SK-N-SH treated with all-trans-retinoic acid at 6 μM for 48 hours (cell line): ENCODE data around the gene STK4.

Source experiments
- ARNTL ChIP-seq: fragments of 450-650 bp; formaldehyde crosslinking; IDR thresholded peaks from 2 replicates; pipeline ENCODE4 v1.5.0; 2020; ENCODE audit warnings: low read depth, mild to moderate bottlenecking, moderate library complexity, borderline replicate concordance
- CSDC2 ChIP-seq: fragments of 250-450 bp; sonication (Bioruptor Pico); IDR thresholded peaks from 2 replicates; pipeline ENCODE4 v1.5.0; 2020; ENCODE audit warnings: mild to moderate bottlenecking, moderate library complexity
- GLIS3 ChIP-seq: fragments of 250-450 bp; sonication (Bioruptor Pico); IDR thresholded peaks from 2 replicates; pipeline ENCODE4 v1.5.0; 2020; ENCODE audit warnings: mild to moderate bottlenecking, moderate library complexity
- ISL1 ChIP-seq: fragments of 250-450 bp; sonication (Bioruptor Pico); IDR thresholded peaks from 2 replicates; pipeline ENCODE4 v2.1.2; 2022; ENCODE audit warnings: mild to moderate bottlenecking, moderate library complexity
- RARB ChIP-seq: fragments of 250-450 bp; sonication (Bioruptor Pico); IDR thresholded peaks from 2 replicates; pipeline ENCODE4 v1.8.0; 2021; ENCODE audit warnings: mild to moderate bottlenecking, moderate library complexity
- SNAI2 ChIP-seq: fragments of 250-450 bp; sonication (Bioruptor Pico); IDR thresholded peaks from 2 replicates; pipeline ENCODE4 v1.5.0; 2020; ENCODE audit warnings: mild to moderate bottlenecking, moderate library complexity
- TOX ChIP-seq: fragments of 250-450 bp; sonication (Bioruptor Pico); IDR thresholded peaks from 2 replicates; pipeline ENCODE4 v1.8.0; 2021; ENCODE audit warnings: mild to moderate bottlenecking, moderate library complexity, borderline replicate concordance
- ZFP3 ChIP-seq: fragments of 250-450 bp; sonication (Bioruptor Pico); IDR thresholded peaks from 2 replicates; pipeline ENCODE4 v1.5.0; 2020; ENCODE audit warnings: mild to moderate bottlenecking, moderate library complexity
- ZFP30 ChIP-seq: fragments of 450-650 bp; formaldehyde crosslinking; IDR thresholded peaks from 2 replicates; pipeline ENCODE4 v1.5.0; 2022; ENCODE audit warnings: mild to moderate bottlenecking, moderate library complexity
- TF ChIP-seq, protein P1 (sequence below): fragments of 250-450 bp; sonication (Bioruptor Pico); IDR thresholded peaks from 2 replicates; pipeline ENCODE4 v1.8.0; 2020; ENCODE audit warnings: mild to moderate bottlenecking, moderate library complexity, borderline replicate concordance
- TF ChIP-seq, protein P2 (sequence below): fragments of 250-450 bp; sonication (Bioruptor Pico); IDR thresholded peaks from 2 replicates; pipeline ENCODE4 v1.5.1; 2020; ENCODE audit warnings: low read depth, mild to moderate bottlenecking, moderate library complexity
- TF ChIP-seq, protein P3 (sequence below): fragments of 250-450 bp; sonication (Bioruptor Pico); IDR thresholded peaks from 2 replicates; pipeline ENCODE4 v1.8.0; 2021; ENCODE audit warnings: low read depth, mild to moderate bottlenecking, moderate library complexity, borderline replicate concordance
- TF ChIP-seq, protein P4 (sequence below): fragments of 250-450 bp; sonication (Bioruptor Pico); IDR thresholded peaks from 2 replicates; pipeline ENCODE4 v1.5.1; 2021; ENCODE audit warnings: mild to moderate bottlenecking, moderate library complexity

DNA sequence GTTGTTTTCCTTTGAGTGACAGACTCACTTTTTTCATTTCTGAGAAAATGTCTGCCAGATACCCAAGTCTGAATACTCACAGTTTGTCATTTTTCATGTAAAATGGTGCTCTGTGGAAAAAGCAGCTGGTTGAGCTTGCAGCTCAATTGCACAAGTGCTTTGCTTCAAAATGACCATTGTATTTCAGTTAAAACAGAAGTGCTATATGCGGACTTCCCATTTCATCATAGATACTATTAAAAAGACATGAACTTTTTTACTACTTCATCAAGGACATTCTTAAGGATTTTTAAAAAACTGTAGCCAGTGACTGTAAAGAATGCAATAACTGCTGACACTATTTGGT is 73.1 kb downstream of the STK4 start:
- TF ChIP-seq, protein P1, sequence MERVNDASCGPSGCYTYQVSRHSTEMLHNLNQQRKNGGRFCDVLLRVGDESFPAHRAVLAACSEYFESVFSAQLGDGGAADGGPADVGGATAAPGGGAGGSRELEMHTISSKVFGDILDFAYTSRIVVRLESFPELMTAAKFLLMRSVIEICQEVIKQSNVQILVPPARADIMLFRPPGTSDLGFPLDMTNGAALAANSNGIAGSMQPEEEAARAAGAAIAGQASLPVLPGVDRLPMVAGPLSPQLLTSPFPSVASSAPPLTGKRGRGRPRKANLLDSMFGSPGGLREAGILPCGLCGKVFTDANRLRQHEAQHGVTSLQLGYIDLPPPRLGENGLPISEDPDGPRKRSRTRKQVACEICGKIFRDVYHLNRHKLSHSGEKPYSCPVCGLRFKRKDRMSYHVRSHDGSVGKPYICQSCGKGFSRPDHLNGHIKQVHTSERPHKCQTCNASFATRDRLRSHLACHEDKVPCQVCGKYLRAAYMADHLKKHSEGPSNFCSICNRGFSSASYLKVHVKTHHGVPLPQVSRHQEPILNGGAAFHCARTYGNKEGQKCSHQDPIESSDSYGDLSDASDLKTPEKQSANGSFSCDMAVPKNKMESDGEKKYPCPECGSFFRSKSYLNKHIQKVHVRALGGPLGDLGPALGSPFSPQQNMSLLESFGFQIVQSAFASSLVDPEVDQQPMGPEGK (CRISPR knock-in tag): no peak
- TF ChIP-seq GLIS3 (CRISPR knock-in tag) (no peak), ARNTL (CRISPR knock-in tag) (no peak), TOX (no peak), ISL1 (CRISPR knock-in tag) (0 out of 2 replicates have a peak, but pooled peaks have one; percentile 8), CSDC2 (CRISPR knock-in tag) (no peak), ZFP30 (CRISPR knock-in tag) (no peak), RARB (CRISPR knock-in tag) (no peak), ZFP3 (CRISPR knock-in tag) (no peak), SNAI2 (CRISPR knock-in tag) (no peak)
- TF ChIP-seq, protein P2, sequence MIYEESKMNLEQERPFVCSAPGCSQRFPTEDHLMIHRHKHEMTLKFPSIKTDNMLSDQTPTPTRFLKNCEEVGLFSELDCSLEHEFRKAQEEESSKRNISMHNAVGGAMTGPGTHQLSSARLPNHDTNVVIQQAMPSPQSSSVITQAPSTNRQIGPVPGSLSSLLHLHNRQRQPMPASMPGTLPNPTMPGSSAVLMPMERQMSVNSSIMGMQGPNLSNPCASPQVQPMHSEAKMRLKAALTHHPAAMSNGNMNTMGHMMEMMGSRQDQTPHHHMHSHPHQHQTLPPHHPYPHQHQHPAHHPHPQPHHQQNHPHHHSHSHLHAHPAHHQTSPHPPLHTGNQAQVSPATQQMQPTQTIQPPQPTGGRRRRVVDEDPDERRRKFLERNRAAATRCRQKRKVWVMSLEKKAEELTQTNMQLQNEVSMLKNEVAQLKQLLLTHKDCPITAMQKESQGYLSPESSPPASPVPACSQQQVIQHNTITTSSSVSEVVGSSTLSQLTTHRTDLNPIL (CRISPR knock-in tag): no peak
- TF ChIP-seq, protein P3, sequence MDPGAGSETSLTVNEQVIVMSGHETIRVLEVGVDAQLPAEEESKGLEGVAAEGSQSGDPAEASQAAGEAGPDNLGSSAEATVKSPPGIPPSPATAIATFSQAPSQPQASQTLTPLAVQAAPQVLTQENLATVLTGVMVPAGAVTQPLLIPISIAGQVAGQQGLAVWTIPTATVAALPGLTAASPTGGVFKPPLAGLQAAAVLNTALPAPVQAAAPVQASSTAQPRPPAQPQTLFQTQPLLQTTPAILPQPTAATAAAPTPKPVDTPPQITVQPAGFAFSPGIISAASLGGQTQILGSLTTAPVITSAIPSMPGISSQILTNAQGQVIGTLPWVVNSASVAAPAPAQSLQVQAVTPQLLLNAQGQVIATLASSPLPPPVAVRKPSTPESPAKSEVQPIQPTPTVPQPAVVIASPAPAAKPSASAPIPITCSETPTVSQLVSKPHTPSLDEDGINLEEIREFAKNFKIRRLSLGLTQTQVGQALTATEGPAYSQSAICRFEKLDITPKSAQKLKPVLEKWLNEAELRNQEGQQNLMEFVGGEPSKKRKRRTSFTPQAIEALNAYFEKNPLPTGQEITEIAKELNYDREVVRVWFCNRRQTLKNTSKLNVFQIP: no peak
- TF ChIP-seq, protein P4, sequence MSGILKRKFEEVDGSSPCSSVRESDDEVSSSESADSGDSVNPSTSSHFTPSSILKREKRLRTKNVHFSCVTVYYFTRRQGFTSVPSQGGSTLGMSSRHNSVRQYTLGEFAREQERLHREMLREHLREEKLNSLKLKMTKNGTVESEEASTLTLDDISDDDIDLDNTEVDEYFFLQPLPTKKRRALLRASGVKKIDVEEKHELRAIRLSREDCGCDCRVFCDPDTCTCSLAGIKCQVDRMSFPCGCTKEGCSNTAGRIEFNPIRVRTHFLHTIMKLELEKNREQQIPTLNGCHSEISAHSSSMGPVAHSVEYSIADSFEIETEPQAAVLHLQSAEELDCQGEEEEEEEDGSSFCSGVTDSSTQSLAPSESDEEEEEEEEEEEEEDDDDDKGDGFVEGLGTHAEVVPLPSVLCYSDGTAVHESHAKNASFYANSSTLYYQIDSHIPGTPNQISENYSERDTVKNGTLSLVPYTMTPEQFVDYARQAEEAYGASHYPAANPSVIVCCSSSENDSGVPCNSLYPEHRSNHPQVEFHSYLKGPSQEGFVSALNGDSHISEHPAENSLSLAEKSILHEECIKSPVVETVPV: no peak
